ENCODE measurements around the gene ROR2.

GRCh38 chr9:91904588-91905236, 45.3 kb downstream of the ROR2 start:
- TF ChIP-seq CTCF (IDR thresholded peaks at IDR 0.05) (no peak), POLR2A (IDR thresholded peaks at IDR 0.05) (no peak)

Data from uterus (tissue), 2 donors.